NCI-H748 treated with DMSO at 0.1 percent for 48 hours (cell line): ENCODE data around the gene NT5DC1.

ENCODE experiments used
- DNase-seq: peaks from one replicate; lab custom pipeline; 2025; lab: John Stamatoyannopoulos, UW

Gene NT5DC1

DNA sequence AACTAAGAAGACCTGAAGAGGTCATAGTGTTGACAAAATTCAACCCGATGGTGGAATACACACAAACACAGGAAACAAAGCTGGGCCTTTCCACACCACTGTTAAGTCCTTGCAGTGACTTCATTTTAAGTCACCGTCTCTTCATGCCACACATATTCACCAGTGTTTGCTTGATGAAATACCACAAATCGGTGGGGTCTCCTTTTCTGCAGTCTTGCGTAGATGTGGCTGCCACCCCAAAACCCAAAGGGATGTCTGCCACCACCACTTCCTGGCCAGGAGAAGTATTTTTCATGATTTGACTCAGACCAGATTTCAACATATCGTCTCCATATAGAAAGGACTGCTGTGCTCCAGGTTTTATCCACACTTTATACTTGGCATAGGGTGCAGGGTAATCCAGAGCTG, 36.3 kb downstream of the NT5DC1 start:
- DNase-seq: no peak

DNA sequence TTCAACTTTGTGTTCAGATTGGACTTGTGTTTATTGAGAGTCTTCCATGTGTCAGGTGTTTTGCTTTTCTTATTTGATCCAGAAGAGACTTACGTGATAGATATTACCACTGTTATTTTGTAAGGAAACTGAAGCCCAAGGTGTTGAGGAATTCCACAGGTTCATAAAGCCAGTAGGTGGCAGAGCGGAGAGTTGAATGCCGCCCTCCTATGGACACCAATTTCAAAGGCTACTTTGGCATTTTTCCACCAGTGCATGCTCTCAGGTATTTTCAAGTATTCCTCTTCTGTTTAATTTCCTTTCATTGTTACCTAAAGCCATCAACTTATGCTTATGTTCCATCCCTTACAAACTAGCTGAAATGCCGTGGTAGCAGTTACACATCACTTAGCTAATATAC, 39.3 kb downstream of the NT5DC1 start:
- no peak for DNase-seq

DNA sequence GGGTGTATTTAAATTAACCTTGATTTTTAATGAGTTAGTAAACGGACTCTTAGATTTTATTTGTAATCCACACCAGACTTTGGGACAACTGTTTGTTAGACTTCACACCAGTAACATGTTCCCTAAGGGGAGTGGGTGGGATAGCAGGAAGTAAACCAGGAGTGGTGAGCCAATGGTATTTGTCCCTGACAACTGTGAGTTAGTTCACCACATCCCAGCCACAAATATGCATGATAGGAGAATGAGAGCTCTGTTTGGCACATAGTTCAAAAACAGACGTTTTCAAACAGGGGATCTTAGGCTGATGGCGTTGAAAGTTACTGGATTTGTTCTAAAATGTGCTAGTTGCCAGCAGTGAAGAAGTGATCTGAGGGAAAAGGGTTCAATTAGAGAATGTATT, 44.0 kb downstream of the NT5DC1 start:
- no peak for DNase-seq

DNA sequence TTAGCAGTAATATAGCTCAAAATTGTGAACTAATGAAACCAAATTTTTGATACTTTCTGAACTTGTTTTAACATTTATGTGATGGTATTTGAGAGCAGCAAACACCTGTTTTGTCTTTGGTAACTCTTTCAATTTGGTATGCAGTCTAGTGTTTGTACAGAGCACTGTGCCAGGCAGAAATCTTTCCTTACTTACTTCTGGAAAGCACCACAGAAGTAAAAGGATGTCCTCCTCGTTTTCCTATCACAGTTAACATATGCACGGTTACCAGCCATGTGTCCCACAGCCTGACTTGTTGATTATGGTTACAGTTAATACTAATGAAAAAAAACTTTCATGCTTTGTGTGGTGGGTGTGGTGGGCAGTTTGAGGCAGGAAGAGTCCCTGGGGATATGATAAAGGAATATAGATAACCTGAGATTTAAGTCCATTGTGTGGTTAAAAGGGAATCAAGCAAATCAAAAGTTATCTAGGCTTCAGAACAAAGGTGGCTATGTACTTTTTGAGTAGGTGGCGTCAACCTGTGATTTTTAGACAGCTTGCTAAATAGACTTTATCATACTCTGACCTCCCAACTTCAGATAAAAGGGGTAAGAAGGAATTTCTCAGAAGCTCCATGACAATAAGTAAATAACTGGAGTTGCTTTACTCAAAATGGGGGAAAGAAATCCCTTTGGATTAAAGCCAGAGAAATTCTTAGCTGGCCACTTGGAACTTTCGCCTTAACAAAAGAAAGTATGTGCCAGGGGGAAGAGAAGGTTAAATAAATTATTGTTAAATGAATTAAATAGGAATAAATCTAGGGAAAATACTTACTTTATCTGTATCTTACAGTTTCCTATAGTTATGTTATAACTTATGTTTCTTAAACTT, 45.4 kb downstream of the NT5DC1 start:
- DNase-seq: no peak

DNA sequence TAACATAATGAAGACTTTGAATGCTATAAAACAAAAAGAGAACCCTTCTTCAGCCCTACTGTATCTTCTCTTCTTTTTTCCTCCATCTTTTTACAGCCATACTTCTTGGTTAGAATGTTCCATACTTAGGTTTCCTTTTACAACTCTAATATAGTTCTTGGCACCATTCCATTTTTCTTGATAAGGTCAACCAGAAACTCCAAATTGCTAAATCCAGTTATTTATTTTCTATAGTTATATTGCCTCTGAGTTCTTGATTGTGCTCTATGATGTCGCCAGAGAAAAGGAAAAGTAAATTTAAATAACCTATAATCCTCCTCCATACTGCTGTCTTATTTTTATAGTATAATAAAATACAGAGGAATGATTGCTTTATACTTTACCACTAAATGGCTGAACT, 52.0 kb downstream of the NT5DC1 start:
- no peak for DNase-seq

DNA sequence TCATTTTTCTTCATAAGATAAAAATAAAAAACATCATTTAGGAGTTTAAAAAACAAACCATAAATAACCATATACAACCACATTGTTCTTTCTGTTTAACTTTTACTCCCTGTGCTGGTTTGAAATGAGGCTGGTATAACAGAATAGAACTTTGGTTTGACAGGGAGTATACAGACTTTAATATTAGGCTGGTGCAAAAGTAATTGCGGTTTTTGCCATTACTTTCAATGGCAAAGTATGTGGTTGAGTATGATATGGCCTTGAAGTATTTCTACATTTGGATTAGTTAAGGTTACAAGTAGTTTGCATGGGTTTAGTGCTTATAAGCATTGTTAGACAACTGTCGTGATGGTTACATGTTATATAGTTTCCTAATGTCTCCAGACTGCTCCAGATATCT, 54.2 kb downstream of the NT5DC1 start:
- no peak for DNase-seq

DNA sequence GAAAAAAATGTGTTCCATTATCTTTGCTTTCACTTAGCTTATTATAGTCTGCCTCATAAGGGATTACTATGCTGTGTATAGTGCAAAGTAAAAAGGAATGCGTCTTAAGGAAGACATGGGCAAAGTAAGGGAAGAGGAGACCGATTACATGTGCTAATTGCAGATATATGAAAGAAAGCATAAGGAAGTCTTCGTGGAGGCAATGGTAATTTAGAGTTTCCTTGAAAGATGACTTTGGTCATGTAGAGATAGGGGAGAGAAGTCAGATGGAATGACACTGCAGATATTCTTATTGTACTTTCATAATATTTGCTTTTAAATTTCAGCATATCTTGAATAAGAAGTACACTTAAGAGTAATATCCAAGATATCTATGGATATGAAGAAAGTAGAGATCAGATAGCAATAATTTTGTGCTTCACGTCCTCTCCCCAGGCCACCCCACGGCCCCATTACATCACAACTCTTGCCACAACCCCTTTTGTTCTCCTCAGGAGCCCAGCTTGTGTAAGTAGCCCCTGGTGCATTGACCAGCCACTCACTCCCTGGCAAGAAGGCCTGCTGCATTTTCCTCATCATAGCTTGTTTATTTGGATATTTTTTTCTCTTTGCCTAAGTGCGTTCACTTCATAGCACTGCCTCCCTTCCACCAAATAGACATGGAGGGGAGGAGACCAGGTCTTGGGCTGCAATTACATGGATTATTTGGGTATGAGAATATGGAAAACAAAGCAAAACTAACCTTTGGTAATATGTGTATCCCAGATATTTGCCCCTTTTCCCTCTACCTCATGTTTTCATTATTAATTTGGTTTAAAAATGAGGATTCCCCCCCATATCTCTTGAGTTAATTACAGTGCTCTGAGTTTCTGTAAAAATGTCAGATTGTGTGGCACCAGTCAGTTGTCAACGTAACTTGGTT, 56.0 kb downstream of the NT5DC1 start:
- no peak for DNase-seq

DNA sequence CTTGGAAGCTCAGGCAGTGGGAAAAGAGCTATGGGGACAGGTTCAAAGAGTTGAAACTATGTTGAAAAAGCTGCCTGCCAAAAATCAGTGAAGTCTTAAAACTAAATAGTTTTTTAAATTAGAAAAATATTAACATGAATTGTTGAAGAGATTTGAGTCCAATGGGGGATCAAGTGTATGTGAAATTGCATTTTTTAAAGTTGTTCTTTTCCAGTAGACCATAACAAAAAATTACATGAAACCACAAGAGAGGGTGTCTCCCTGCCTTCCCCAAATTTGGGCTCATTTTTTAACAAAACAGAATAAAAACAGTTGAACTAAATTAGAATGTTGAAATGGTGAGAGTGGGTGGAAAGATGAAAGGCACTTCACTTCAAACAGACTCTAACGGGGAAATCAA, 56.7 kb downstream of the NT5DC1 start:
- DNase-seq: no peak

DNA sequence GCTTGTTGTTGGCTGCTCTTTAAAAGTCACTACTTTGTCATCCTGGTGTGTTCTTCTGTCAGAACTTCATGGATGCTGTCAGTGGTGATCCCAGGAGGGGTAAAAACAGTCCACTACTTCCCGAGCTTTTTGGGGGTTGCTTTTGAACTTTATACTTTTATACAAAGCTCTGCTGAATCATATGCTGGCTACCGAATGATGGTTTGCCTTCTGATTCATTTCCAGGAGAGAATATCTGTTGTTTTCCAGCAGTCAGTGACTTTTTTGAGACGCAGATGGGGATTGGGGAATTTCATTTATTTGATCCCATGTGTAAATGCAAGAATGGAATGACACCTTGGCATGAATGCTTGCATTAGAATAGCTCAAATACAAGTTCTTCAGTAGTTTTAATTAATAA, 58.0 kb downstream of the NT5DC1 start:
- no peak for DNase-seq

DNA sequence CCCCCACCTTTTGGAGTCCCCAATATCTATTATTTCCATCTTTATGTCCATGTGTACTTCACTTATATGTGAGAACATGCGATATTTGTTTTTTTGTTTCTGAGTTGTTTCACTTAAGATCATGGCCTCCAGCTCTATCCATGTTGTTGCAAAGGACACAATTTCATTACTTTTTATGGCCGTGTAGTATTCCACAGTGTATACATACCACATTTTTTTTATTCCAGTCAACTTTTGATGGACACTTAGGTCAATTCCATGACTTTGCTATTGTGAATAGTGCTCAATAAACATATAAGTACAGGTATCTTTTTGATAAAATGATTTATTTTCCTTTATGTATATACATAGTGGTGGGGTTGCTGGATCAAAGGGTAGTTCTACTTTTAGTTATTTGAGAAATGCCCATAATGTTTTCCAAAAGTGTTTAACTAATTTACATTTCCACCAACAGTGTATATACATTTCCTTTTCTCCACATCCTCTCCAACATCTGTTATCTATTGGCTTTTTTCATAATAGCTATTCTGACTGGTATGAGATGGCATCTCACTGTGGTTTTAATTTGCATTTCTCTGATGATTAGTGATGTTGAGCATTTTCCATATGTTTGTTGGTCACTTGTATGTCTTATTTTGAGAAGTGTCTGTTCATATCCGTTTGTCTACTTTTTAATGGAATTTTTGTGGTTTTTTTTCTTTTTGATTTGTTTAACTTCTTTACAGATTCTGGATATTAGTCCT, 59.3 kb downstream of the NT5DC1 start:
- no peak for DNase-seq

DNA sequence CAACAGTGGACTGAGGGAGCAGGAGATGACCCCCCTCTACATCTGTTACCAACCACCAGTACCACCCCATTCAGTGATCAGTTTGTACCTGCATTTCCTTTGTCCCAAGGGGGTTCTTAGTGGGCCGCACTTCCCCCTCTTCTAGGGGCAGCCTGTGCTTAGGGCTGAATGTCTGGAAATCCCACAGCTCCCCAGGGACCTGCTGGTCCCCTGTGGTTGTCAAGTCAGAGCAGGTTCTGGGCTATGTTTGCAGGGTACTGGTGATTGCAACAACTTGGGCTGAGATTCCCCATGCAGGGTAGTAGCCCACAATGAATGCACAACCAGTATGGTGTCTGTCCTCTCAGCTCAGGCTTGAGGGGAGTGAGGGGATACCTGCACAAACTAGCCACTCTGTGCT, 64.9 kb downstream of the NT5DC1 start:
- DNase-seq: no peak

DNA sequence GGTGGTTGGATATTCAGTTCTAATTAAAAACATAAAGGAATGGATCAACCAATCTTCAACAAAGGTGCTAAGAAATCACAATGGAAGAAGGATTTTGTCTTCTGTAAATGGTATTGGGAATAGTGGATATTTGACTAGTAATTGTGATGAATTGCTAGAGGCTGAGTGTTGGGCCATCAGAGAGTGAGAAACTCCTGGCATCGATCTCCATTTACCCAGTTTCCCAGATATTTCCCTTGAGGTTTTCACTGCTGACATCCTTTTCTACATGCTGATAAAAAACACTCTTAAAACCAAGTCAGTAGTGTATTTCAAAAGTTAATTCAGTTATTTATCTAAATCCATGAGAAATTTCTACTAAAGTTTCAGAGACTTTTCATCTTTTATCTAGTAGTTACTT, 65.7 kb downstream of the NT5DC1 start:
- no peak for DNase-seq

DNA sequence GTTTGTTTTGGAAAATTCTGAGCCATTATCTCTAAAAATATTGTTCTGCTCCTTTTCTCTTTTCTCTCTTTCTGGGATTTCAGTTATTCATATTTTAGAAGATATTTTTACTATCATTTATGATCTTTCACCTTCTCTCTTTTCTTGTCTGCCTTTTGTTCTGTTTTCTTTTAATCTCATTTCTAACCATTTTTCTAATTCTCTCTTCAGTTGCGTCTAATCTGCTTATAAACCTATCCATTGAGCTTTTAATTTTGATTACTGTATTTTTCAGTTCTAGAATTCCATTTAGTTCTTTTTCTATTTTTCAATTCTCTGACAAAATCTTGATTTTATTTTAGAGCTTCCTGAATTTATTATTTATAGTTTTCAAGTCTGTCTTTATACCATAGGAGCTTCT, 67.5 kb downstream of the NT5DC1 start:
- no peak for DNase-seq

DNA sequence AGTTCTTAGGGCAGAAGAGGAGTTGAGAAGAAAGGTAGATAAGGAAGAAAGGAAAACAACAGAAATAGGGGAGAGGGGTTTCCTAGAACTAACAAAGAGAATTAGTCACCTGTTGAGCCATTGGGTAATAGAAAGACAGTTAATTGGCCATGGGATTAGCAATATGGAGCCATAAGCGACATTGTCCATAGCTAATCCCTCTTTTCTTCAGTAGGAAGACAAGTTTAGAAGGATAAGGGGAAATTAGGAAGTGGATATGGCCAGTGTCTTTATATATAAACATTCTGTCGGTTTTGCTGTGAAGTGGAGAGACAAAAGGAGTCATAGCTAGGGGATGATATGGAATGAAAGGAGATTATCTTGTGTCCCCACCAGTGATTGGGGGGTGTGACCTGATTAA, 69.2 kb downstream of the NT5DC1 start:
- no peak for DNase-seq

DNA sequence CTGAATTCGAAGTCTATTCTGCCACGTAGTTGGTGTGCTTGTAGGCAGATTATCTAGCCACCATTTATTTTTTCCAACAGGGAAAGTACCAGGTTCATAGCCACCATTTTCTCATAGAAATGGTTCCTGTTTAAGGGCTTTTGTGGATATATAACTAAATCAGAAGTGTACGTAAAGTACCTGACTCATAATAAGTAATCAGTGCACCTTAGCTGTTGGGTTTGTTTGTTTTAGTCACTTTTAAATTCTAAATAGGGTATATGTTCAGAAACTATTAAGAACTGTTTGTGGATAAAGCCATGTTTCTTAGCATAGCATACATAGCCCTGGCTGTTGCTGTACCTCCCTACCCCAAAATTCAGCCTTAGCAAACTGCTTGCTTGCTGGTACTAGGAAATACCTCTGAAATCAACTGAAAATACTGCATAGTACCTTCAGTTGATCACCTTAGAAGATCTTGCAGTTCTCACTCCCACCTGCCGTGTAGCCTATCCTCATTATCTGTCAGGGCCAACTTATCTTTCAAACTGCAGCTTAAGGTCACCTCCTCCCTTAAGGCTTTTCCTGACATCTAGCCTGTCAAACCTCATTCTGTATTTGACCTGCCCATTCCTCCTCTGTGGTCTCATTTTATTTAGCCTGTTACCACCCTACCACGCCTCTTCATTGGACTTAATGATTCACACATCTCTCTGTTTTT, 69.9 kb downstream of the NT5DC1 start:
- no peak for DNase-seq

DNA sequence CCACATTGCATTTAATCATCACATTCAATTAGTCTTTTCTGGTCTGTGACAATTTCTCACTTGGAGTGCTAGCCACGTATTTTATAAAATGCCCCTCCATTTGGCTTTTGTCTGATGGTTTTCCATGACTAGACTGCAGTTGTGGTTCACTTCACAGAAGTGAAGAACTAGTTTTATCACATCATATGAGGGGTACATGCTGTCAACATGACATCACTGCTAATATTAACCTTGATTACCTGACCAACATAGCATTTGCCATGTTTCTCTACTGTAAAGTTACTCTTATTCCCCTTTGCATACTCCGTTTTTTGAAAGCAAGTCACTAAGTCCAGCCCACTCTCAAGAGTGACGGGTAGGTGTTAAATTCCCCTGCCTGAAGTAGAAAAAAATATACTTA, 73.3 kb downstream of the NT5DC1 start:
- DNase-seq: no peak

DNA sequence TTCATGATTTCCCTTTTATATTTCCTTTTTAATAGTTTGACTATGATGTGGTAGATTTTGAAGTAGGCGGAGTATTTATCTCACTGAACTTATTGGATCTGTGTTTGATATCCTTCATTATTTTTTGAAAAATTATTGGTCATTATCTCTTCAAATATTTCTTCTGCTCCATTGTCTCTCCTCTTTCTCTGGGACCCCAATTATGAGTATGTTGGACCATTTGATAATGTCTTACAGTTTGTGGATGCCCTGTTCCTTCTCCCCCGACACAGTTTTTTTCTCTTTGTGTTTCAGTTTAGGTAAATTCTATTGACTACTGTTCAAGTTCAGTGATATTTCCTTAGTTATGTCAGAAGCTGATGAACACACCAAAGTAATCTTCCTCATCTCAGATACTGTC, 74.7 kb downstream of the NT5DC1 start:
- DNase-seq: no peak

DNA sequence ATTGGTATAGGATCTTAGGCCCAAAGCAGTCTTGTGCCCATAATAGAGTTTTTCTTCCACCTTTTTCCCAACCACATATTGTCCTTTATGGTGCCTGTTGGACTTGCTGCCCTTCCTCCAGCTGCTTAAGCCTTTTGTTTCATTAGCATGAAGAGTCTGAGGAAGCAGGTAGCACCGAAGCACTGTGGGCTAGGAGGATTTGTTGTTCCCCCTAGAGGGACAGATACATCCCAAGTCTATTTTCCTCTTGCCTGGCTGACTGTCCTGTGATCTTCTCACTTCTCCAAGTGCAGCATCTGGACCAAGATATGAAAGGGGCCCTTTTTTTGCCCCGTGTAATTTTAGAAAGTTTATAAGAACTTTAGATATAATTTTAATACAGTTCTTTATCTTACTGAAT, 75.9 kb downstream of the NT5DC1 start:
- no peak for DNase-seq

DNA sequence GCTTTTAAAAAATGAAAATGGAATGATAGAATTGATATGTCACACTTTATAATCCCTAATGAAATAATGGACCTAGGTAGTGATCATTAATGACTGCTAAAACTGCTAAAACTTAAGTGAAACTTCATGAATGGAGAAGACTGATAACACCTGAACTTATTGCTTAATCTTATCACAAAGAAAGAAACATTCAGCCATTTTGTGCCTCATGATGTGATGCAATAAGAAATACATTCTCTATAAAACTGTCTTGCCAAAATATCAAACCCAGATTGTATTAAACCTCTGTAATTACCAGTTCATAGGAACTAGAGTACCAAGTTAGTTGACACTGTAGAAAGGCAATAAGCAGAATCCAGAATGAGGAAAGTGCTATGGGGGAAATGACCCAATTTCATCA, 79.7 kb downstream of the NT5DC1 start:
- DNase-seq: no peak

DNA sequence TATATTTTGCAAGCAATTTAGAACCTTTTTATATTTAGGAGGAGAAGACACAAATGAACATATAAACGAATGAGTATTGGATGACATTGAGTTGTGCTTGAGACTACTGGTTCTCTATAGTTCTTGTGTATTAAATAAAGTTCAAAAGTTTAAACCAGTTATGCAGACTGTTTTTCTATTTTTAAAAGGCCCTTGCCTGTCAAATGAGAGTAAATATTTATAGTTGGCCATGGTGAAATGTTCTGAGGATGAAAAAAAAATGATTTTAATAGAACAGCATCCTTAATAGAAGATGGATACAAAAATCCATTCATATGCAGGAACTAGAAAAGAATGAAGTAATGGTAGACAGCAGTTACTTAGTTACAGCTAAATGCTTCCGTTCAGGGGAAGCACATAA, 88.8 kb downstream of the NT5DC1 start:
- DNase-seq: no peak

DNA sequence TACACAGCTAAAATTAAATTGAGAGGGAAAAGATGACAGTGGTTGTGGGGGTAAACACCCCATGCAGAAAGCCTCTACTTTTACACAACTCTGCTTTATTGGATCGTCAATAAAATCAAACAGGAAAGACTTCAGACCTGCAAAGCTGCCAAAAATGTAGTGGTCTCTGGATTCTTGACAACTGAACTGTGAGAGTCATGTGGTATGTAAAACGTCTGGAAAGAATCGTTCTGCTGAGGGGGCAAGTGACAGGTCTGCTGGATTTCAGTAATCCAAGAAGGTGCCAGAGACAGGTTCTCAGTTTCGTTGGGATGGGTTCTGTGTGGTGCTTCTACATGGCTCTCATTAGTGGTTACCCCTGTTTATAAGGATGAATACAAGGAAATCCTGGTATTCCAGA, 89.9 kb downstream of the NT5DC1 start:
- no peak for DNase-seq

DNA sequence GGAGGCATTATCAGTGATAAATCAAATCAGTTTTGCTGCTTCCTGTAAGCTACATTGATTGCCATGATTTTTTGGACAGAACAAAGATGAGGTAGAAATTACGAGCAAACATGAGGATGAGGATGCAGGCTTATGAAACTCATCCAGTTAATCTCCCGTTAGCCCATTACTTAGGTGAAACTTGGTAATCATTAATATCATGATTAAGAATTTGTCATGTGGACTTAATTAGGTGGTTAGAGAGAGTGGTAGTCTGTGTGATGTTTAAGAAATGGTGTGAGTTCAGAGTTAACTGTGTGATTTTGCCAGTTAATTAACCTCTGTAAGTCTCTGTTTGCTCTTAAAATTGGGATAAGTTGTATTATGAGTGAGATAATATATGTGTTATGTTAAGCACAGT, 91.2 kb downstream of the NT5DC1 start:
- DNase-seq: no peak
